ENCODE data around the gene TERB1. TPM values are rescaled to one million over a fixed set of nuclear protein-coding genes. Genes with fewer than 3 reads are reported as not detected.

TERB1 gene
- total and polyA plus RNA-seq, 2 of the 13 experiments (the other 11 are each of a cell fraction or from before 2014, with no cell fraction given) = not detected

DNA sequence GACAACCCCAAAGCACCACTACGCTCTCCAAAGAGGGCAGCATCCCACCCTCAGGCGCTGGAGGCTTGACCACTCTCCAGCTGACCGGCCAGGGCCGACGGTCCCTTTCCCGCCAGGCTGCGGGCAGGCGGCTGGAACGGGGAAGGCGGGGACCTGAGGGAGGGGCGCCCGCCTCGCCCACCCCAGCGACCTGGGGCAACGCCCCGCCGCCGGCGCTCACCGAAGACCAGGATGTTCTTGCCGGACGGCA lies 50.4 kb downstream of the TERB1 start (continued):
- peak; percentile 42; the same call in 1 of the 2 replicates for TF ChIP-seq NR3C1 (CRISPR knock-in tag; IDR thresholded peaks at IDR 0.05)
- TF ChIP-seq MIER3 (CRISPR knock-in tag; IDR thresholded peaks at IDR 0.05; ENCODE audit: borderline replicate concordance) = 0 out of 2 replicates have a peak, but pooled peaks have one; percentile 4
- peak; percentile 27; the same call in 1 of the 2 replicates for TF ChIP-seq MED1 (CRISPR knock-in tag; IDR thresholded peaks at IDR 0.05)
- 0 out of 2 replicates have a peak, but pooled peaks have one; percentile 32 for TF ChIP-seq DNMT3B (CRISPR knock-in tag; conservative IDR thresholded peaks at IDR 0.05)
- 0 out of 2 replicates have a peak, but pooled peaks have one; percentile 30 for TF ChIP-seq ZNF891 (CRISPR knock-in tag; IDR thresholded peaks at IDR 0.05)
- TF ChIP-seq, protein P1, sequence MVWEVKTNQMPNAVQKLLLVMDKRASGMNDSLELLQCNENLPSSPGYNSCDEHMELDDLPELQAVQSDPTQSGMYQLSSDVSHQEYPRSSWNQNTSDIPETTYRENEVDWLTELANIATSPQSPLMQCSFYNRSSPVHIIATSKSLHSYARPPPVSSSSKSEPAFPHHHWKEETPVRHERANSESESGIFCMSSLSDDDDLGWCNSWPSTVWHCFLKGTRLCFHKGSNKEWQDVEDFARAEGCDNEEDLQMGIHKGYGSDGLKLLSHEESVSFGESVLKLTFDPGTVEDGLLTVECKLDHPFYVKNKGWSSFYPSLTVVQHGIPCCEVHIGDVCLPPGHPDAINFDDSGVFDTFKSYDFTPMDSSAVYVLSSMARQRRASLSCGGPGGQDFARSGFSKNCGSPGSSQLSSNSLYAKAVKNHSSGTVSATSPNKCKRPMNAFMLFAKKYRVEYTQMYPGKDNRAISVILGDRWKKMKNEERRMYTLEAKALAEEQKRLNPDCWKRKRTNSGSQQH (CRISPR knock-in tag; IDR thresholded peaks at IDR 0.05; ENCODE audit: low read depth) = peak; percentile 63; the same call in 1 of the 2 replicates
- TF ChIP-seq DNMT1 (CRISPR knock-in tag; IDR thresholded peaks at IDR 0.05) = peak; percentile 66; the same call in 1 of the 2 replicates
- 0 out of 2 replicates have a peak, but pooled peaks have one; percentile 6 for TF ChIP-seq TGIF2 (CRISPR knock-in tag; IDR thresholded peaks at IDR 0.05)
- TF ChIP-seq ZNF20 (CRISPR knock-in tag; IDR thresholded peaks at IDR 0.05) = no peak
- peak; percentile 68; the same call in 1 of the 2 replicates for TF ChIP-seq ZNF274 (CRISPR knock-in tag; IDR thresholded peaks at IDR 0.05)
- 0 out of 2 replicates have a peak, but pooled peaks have one; percentile 7 for TF ChIP-seq ZBTB38 (CRISPR knock-in tag; IDR thresholded peaks at IDR 0.05)
- 0 out of 2 replicates have a peak, but pooled peaks have one; percentile 72 for TF ChIP-seq AHR (CRISPR knock-in tag; IDR thresholded peaks at IDR 0.05)
- peak; percentile 23; the same call in 1 of the 2 replicates for TF ChIP-seq DR1 (CRISPR knock-in tag; IDR thresholded peaks at IDR 0.05)
- TF ChIP-seq, protein P2, sequence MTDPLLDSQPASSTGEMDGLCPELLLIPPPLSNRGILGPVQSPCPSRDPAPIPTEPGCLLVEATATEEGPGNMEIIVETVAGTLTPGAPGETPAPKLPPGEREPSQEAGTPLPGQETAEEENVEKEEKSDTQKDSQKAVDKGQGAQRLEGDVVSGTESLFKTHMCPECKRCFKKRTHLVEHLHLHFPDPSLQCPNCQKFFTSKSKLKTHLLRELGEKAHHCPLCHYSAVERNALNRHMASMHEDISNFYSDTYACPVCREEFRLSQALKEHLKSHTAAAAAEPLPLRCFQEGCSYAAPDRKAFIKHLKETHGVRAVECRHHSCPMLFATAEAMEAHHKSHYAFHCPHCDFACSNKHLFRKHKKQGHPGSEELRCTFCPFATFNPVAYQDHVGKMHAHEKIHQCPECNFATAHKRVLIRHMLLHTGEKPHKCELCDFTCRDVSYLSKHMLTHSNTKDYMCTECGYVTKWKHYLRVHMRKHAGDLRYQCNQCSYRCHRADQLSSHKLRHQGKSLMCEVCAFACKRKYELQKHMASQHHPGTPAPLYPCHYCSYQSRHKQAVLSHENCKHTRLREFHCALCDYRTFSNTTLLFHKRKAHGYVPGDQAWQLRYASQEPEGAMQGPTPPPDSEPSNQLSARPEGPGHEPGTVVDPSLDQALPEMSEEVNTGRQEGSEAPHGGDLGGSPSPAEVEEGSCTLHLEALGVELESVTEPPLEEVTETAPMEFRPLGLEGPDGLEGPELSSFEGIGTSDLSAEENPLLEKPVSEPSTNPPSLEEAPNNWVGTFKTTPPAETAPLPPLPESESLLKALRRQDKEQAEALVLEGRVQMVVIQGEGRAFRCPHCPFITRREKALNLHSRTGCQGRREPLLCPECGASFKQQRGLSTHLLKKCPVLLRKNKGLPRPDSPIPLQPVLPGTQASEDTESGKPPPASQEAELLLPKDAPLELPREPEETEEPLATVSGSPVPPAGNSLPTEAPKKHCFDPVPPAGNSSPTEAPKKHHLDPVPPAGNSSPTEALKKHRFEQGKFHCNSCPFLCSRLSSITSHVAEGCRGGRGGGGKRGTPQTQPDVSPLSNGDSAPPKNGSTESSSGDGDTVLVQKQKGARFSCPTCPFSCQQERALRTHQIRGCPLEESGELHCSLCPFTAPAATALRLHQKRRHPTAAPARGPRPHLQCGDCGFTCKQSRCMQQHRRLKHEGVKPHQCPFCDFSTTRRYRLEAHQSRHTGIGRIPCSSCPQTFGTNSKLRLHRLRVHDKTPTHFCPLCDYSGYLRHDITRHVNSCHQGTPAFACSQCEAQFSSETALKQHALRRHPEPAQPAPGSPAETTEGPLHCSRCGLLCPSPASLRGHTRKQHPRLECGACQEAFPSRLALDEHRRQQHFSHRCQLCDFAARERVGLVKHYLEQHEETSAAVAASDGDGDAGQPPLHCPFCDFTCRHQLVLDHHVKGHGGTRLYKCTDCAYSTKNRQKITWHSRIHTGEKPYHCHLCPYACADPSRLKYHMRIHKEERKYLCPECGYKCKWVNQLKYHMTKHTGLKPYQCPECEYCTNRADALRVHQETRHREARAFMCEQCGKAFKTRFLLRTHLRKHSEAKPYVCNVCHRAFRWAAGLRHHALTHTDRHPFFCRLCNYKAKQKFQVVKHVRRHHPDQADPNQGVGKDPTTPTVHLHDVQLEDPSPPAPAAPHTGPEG (CRISPR knock-in tag; IDR thresholded peaks at IDR 0.05) = 0 out of 2 replicates have a peak, but pooled peaks have one; percentile 62
- TF ChIP-seq, protein P3, sequence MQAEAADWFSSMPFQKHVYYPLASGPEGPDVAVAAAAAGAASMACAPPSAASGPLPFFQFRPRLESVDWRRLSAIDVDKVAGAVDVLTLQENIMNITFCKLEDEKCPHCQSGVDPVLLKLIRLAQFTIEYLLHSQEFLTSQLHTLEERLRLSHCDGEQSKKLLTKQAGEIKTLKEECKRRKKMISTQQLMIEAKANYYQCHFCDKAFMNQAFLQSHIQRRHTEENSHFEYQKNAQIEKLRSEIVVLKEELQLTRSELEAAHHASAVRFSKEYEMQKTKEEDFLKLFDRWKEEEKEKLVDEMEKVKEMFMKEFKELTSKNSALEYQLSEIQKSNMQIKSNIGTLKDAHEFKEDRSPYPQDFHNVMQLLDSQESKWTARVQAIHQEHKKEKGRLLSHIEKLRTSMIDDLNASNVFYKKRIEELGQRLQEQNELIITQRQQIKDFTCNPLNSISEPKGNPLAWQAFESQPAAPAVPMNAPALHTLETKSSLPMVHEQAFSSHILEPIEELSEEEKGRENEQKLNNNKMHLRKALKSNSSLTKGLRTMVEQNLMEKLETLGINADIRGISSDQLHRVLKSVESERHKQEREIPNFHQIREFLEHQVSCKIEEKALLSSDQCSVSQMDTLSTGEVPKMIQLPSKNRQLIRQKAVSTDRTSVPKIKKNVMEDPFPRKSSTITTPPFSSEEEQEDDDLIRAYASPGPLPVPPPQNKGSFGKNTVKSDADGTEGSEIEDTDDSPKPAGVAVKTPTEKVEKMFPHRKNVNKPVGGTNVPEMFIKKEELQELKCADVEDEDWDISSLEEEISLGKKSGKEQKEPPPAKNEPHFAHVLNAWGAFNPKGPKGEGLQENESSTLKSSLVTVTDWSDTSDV (CRISPR knock-in tag; IDR thresholded peaks at IDR 0.05) = peak; percentile 63; the same call in 1 of the 2 replicates
- 0 out of 2 replicates have a peak, but pooled peaks have one; percentile 18 for TF ChIP-seq ZNF547 (CRISPR knock-in tag; IDR thresholded peaks at IDR 0.05)
- 0 out of 2 replicates have a peak, but pooled peaks have one; percentile 20 for TF ChIP-seq SP4 (CRISPR knock-in tag; IDR thresholded peaks at IDR 0.05)
- peak; percentile 30; the same call in 1 of the 2 replicates for TF ChIP-seq ZNF747 (CRISPR knock-in tag; IDR thresholded peaks at IDR 0.05; ENCODE audit: borderline replicate concordance)
- no peak for TF ChIP-seq ZNF644 (CRISPR knock-in tag; IDR thresholded peaks at IDR 0.05; ENCODE audit: low read depth)
- TF ChIP-seq, protein P4, sequence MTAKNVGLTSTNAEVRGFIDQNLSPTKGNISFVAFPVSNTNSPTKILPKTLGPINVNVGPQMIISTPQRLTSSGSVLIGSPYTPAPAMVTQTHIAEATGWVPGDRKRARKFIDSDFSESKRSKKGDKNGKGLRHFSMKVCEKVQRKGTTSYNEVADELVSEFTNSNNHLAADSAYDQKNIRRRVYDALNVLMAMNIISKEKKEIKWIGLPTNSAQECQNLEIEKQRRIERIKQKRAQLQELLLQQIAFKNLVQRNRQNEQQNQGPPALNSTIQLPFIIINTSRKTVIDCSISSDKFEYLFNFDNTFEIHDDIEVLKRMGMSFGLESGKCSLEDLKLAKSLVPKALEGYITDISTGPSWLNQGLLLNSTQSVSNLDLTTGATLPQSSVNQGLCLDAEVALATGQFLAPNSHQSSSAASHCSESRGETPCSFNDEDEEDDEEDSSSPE (CRISPR knock-in tag; IDR thresholded peaks at IDR 0.05) = peak; percentile 66; the same call in 1 of the 2 replicates
